Stimulated activated CD8-positive, alpha-beta memory T cell treated with anti-CD3 and anti-CD28 coated beads, Interleukin-15, amount 100 ng/mL, for 48 hours (primary cell): Measurements from ENCODE around the gene FSTL5.

Experiments used
- DNase-seq, 2 donors: peaks; one replicate each; pipeline ENCODE4 v3.0.0-alpha.2; 2020; ENCODE audit warnings: low read depth in 2 of 2

The FSTL5 gene

DNA sequence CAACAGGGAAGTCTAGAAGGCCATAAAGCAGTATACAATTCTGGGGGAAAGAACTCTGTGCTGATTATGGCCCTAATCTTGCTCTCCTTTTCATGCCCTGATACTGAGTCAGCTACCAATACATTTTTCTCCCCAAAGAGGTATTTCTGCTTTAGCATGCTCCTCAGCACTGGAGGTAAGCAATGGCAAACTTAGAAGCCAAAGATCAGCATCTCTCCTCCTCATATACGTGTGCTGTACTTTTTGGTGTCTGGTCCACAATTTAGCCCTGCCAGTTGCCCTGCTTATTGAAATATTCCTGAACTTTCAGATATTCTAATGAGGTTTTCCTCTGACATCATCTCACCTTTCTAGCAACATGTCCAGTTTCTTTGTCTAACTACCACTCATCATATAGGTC lies 226.2 kb downstream of the FSTL5 start:
- no peak for DNase-seq

DNA sequence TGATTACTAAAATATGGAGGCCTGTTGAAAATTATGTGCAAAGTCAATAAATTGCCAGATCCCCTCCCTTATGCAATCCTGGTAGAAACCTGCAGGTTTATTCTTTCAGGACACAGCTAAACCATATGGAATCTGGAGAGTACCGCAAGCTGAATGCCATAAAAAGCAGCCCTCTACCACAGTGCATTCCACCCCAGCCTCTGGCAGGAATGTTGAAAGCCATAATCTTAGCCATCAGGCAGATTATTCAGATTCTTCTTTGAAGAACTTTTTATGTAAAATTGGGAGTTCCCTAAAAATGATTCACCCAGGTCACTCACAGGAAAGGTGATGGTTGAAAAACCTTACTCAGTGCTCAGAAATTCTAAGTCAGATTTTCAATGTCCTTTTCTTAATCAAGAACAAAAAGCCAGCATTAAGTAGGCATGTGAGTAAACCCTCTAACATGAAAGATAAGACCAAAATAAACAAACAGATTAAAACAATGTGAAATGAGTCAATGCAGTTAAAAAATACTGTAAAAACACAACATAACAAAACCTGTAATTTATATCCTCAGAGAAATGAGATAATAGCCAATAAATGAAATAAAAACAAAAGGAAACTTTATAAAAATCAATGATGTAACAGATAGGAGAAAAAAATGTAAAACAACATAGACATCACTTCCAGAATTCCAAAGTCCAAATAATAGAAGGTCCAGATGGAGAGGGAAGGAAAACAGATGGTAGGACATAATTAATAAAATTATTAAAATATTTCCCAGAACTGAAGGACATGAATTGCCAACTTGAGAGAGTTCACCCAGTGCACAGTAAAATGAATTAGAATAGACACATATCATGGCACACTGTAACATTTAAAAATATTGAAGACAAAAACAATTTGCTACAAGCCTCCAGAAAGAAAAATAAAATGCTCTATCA lies 226.9 kb downstream of the FSTL5 start:
- no peak for DNase-seq

DNA sequence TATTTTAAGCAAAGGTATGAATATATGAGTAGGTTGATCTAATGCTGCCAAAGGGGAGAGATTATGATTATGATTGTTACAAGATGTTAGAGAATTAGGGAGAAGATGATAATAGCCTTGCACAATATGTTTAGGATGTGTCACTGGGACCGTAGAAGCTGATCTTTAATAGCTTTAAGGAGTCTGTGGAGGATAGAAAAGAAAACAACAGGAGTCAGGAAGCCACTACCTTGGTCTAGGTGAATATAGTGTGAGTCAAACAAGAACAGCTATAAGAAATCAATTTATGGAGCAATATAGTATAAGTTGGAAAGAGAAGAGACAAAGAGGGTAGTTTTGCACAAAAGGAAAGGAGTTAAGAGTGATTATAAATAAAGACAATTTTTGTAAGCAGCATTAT lies 232.7 kb downstream of the FSTL5 start:
- no peak for DNase-seq

DNA sequence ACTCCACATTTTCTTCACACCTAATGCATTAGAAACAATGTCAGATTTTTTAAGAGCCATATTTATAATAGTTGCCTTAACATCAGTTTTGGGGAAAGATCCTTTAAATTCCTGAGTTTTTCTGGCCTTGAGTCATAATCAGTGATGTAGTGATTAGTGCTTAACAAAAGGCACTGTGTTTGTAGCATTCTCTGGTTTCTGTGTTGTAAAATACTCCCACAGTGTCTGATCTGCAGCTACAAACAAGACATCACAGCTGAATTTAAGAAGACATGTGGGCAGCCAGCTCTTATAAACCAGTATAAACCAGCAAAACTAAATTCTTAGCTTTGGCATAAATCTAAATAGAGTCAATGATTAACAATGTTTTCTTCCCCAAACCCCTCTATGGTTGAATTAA lies 233.8 kb downstream of the FSTL5 start:
- DNase-seq: no peak

DNA sequence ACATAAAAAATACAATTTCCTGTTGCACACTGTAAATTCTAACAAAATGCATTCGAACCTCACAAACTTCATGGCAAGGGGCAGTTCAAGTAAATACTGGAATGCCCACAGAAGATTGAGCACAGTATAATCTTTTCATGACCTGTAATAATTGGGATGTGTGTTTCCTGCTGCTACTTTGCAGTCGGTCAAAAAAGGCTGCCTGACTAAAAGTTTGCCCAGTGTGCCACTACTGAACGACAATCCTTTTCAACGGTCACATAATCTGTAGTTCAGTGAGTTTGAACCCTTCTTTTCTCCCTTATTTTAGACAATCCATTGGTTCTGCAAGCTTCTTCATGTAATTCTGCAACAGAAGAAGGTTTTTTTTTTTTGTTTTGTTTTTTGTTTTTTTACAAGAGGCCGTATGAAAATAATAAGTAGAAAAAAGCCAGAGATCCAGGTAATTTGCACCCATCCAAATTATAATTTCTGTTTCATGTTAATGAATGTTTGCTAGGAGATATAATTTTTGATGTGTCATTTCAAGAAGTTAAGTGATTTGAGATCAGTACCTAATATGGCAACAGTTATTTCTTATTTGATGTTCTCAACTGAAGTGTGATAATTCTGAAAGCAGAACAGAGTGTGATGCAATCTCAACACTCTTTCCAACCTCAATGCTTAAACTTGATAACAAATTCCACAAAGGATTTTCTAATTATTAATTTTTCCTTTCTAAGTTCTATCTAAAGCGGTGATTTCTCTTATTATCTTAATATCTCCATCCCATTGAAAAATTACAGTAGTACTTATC lies 237.6 kb downstream of the FSTL5 start:
- DNase-seq: no peak

DNA sequence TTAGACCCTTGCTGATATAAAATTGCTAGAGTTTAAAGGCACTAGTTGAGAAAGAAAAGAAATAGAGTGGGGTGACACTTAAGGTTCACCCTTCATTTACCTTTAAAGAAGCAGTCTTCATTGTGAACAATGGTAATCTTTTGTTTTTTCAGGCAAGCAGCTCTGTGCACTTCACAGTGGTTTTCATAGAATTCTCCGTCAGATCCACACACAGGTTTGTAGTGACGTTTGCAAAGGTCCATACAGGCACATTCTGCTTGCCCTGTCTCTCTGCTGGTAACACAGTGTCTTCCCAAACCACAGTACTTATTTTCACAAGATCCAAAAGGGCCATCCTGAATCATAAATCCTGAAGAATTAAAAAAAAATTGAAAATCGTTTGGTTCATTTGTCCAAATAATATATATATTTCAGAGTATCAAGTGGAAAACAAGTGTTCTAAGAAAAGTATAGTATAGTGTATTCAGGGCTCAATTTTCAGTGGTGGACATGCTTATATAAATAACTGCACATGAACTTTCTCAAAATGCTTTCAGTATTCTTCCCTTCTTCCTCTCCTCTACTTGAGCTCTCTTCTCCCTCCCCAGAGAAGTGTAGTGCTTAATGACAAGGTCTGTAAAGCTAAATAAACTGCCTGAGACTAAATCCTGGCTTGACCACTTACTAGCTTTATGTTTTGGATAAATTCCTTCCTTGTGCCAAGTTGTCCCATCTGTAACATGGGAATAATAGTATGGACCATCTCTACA lies 243.3 kb downstream of the FSTL5 start:
- DNase-seq: no peak

DNA sequence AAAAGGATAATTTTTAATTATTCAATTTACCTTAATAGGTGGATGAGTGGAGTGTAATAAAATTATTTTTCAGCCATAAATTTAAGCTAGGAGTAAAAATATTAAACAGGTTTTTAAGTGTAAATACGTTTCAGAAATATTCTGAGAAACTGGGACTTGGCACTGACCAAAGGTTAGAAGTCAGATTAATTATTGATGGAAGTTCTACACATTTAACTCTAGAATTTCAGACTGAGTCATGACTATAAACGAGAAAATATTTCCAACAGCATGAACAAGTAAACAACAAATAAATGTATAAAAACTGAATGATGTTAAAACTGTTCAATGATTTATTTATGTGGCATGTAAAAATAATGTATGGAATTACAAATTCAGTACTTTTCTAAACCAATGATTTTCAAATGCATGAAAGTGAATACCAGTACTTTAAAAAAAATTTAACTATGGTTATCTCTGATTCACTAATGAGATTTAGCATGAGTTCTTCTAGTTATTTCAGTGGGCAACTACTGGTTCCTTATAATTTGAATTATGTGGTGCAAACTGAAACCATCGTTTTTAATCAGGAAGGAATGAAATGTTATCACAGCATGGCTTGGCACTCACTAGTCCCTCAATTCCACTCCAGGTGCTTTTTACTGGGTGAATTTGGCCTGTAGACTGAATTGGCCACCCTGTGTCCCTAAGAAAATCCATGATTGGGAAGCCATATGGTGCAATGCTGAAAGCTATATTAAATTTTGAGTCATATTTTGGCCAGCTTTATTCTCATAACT lies 244.2 kb downstream of the FSTL5 start:
- no peak for DNase-seq

DNA sequence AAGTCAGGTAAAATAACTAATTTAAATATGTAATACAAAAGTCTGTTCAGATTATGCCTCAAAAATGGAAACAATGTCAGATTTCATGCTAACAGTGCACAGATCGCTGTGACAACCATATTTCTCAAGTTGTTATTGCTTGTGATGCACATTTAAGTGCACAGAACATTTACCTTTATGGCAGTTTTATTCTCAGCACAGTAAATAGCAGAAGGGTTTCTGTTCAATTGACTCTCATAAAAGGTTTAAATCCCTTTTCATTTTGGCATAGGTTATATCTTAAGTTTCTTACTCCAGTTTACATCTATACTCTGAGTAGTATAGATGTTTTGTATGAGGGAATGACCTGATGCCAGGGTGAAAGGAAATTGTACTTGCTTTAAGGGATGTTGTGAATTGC lies 247.8 kb downstream of the FSTL5 start:
- no peak for DNase-seq

DNA sequence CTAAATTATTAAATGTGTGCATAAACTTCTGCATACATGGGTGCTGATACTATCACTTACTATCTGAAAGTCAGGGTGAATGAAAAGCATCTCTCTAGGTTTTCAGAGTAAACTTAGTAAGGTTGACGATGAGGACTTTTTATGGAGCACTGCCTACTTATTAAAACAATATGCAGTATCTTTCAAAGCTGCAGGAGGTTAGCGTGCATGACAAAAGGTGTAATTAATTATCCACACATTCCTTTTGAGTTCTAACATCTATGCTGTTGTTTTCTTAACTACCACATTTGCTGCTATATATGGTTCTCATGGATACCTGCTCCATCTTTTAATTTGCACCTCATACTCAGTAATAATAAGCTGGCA lies 256.2 kb downstream of the FSTL5 start:
- DNase-seq: no peak

DNA sequence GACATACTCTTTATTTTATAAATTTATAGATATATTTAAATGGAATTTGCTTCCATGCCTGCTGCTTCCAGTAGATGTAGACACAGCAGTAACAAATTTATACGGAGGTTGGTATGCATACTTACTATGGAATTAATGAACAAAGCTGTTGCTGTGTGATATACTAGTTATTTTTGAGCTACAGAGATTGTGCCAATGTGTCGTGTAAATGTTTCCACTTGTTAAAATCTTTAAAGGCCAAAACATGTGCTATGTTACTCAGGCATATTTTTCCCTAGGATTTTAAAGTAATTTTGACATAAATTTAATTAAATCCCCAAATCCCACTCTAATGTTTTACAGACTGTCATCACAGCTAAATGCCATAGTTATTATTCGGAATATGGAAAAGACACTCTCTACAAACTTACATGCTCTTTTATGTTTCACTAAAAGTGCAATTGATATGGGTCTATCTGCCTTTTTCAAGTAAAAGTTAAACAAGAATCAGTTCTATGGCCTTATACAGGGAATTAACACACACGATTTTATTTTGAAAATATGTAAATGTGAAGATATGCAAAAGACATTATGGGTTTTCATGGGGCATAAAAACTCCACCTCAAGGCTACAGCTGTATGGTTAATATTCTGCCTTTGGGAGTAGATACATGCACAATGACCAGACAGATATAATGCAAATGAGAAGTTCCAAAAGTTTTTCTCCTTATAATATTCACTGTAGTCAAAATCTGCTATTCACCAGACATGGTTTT lies 256.8 kb downstream of the FSTL5 start:
- no peak for DNase-seq

DNA sequence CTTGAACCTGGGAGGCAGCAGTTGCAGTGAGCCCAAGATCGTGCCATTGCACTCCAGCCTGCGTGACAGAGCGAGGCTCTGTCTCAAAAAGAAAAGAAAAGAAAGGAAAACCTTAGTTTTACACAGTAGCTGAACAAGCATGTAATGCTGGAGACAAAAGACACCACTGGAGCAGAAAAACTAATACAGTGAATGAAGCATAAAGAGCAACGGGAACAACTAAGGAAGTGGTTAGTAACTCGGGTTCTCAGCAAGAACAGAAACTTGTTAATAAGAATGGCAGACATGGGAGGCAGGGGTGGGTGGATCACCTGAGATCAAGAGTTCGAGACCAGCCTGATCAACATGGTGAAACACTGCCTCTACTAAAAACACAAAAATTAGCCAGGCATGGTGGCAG lies 263.7 kb downstream of the FSTL5 start:
- DNase-seq: no peak

DNA sequence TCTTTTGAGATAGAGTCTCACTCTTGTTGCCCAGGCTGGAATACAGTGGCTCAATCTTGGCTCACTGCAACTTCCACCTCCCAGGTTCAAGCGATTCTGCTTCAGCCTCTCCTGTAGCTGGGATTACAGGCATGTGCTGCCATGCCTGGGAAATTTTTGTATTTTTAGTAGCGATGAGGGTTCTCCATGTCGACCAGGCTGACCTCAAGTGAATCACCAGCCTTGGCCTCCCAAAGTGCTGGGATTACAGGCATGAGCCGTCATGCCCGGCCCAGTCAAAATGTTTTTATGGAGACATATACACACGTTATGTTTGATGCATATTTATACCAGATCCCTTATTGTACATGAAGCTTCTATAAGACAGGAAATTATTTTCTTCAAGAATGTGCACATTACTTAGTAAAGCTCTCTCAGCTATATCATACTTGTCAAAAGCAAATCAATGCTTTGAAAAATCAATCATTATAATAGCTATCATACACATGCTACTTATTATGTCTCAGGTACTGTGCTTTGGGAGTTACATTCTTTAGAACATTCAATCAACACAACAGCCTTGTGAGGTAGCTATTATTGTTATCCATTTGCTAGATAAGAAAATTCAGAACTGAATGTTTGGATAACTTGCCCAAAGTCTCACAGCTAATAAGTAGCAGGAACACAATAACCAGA lies 269.2 kb downstream of the FSTL5 start:
- no peak for DNase-seq

DNA sequence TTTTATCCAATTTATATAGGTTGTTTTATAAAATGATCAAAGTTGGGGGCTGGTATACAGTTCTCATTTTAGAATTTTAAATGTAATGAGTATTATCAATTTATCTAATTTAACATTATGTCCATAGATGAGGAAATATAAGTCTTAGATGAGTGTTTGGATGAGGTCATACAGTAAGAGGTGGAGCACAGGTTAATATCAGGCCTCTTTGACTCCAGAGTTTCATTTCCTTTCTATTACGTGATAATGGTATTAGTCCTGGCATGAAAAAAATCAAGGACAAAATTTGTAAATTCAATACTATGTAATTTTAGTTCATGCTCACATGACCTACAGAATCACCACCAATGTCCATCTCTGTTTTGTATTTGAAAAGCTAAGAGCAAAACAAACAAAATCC lies 269.8 kb downstream of the FSTL5 start:
- DNase-seq: no peak

DNA sequence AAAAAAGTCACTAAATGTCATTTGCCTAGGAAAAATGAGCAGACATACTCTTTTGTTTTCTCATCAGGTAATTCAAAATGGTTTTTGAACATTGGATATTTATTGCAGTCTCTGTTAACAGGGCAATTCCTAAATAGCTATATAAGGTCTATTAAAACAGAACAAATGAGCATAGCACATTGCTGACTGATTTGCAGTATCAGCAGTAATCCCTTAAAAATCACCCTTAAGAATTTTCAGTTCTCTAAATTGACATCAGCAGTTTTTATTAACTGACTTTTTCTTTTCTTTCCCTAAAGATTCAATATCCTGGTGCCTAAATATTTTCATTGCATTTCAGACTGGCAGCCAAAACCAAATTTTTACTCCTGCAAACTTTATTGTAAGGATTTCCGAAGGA lies 270.2 kb downstream of the FSTL5 start:
- no peak for DNase-seq

DNA sequence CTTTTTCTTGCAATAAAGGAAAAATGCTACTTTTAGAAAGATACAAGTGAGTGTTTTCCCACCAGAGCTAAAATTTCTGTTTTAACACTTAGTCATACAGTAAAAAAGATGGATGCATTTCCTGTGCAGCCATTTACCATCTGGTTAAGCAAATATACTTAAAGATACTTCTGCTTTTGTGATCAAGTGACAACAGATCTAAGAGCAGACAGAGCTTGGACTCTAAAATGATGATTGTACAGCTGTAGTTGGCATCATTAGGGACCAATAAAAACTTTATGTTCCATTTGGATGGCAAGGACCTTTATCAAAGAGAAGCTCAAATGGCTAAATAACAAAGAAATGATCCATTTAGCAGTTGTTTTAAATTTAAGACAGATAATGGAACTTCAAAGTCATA lies 270.8 kb downstream of the FSTL5 start:
- DNase-seq: no peak

DNA sequence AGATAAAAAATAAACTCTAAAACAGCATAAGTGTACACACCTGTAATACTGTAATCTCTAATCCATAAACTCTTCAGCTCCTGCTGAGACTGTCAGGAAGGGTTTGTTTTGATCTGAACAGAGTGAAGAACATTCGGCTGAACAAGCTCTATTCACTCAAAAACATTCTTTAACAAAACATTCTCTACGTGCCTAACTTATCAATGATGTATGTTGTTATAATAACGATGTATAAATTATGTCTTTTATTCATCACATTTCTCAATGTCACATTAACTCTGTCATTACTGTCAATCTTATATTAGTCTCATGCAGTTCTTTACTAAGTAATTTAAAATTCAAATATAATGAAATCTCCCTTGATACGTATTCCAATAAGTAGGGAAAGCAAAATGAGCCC lies 280.6 kb downstream of the FSTL5 start:
- DNase-seq: no peak

DNA sequence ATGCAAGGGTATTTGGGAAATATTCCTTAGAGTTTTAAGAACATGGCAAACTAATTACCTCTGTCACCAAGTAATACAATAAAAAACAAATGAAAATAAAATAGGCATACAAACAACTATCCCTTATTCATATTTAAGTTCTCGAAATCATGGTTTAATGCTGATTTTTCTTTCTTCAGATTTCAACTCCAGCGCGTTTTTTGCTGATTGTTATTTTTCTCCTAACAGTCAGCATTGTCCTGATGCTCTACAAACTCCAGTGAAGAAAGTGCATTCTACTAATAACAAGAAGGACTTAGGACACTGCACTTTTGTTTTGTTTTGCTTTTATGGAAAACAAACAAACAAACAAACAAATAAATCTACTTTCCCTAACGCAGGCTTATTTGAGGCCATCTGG lies 282.4 kb downstream of the FSTL5 start:
- no peak for DNase-seq

DNA sequence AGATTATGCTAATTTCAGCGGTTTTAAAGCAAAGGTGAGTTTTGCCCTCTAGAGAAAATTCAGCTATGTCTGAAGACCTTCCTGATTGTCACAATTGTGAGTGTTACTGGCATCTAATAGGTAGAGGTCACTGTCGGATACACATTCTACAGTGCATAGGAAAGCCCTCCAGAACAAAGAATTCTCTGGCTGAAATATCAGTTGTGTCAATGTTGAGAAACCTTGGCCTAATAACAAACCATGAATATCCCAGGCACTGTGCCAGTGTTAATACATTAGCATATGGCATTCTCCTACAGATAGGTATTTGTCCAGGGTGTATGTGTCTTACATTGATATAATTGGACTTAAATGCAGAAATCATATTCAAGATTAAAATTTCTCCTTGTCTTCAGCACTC lies 294.3 kb downstream of the FSTL5 start:
- DNase-seq: no peak

DNA sequence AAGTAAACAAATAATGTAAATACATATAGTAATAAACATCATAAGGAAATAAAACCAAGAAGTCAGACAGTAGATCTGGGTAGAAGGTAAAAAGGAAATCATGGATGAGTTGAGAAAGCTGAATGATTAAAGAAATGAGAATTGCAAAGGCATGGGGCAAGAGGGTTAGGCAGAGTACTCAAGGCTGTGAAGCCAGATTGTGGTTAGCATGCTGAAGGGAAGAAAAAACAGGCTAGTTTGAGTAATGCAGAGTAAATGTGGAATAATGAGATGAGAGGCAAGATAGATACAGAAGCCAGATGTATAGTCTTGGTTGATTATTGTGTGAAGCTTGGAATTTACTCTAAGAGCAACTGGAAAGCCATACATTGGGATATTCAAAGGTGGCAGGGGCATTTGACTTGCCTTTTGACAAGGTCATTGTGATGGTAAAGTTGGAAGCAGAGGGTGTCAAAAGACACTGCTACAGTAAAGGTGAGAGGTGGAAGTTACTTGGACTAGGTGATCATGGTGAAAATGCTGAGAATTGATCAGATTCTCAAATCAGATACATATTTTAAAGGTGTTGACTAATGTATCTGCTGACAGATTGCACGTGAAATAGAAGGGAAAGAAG lies 307.0 kb downstream of the FSTL5 start:
- DNase-seq: no peak

DNA sequence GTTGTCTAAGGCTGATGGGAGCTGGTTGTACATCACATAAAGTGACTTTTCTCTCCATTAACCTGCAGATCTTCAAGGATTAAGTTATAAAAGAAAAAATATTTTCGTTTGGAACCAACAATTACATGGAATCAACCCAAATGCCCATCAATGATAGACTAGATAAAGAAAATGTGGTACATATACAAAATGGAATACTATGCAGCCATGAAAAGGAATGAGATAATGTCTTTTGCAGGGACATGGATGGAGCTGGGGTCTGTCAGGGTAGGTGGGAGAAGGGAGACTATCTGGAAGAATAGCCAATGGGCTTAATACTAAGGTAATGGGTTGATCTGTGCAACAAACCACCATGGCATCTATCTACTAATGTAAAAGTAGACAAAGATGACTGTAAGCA lies 313.2 kb downstream of the FSTL5 start:
- DNase-seq: no peak
